Neural cell (in vitro differentiated cells): Measurements from ENCODE around the gene EXOC4. TPM values are rescaled to one million over a fixed set of nuclear protein-coding genes. Genes with fewer than 3 reads are reported as not detected.

ENCODE experiments used
- H2AFZ ChIP-seq: fragments of 200-600, 300-800 bp; sonication (generic), shearing (Covaris generic); 2 replicates; pipeline ENCODE4 v1.6.0; 2014; ENCODE audit warnings: low read depth, mild to moderate bottlenecking, antibody characterized with exemption, low read length, moderate library complexity
- H3F3A ChIP-seq: fragments of 200-600 bp; shearing (Covaris generic); 2 replicates; pipeline ENCODE4 v1.6.1; 2016; ENCODE audit warnings: mild to moderate bottlenecking, moderate library complexity, mixed read lengths, antibody characterized with exemption, low read length; ENCODE audit not compliant: insufficient read depth, poor library complexity, severe bottlenecking
- H3K27ac ChIP-seq: fragments of 200-600, 300-800 bp; sonication (generic), shearing (Covaris generic); 2 replicates; pipeline ENCODE4 v1.5.1; 2014; ENCODE audit warnings: mild to moderate bottlenecking, low read length, moderate library complexity
- H3K27me3 ChIP-seq: fragments of 300-800, 200-600 bp; sonication (generic), shearing (Covaris generic); 2 replicates; pipeline ENCODE4 v1.6.0; 2014; ENCODE audit warnings: mild to moderate bottlenecking, low read depth, low read length, moderate library complexity; ENCODE audit not compliant: insufficient read depth
- H3K36me3 ChIP-seq: fragments of 300-800, 200-600 bp; sonication (generic), shearing (Covaris generic); 2 replicates; pipeline ENCODE4 v1.5.1; 2014; ENCODE audit warnings: mild to moderate bottlenecking, antibody characterized with exemption, low read length, moderate library complexity; ENCODE audit not compliant: insufficient read depth
- H3K4me2 ChIP-seq: fragments of 300-800, 200-600 bp; sonication (generic), shearing (Covaris generic); 2 replicates; pipeline ENCODE4 v1.6.0; 2014; ENCODE audit warnings: mild to moderate bottlenecking, low read length
- H3K4me3 ChIP-seq: fragments of 300-800, 200-600 bp; sonication (generic), shearing (Covaris generic); 2 replicates; pipeline ENCODE4 v1.5.1; 2014; ENCODE audit warnings: mild to moderate bottlenecking, low read length, moderate library complexity
- H3K79me2 ChIP-seq: fragments of 200-600 bp; shearing (Covaris generic); replicated peaks from 2 replicates; pipeline ENCODE4 v1.6.0; 2014; ENCODE audit warnings: mild to moderate bottlenecking, low read length, moderate library complexity; ENCODE audit not compliant: insufficient read depth
- H3K9ac ChIP-seq: fragments of 300-800, 200-600 bp; sonication (generic), shearing (Covaris generic); 2 replicates; pipeline ENCODE4 v1.6.1; 2016; ENCODE audit warnings: mild to moderate bottlenecking, low read length, mixed read lengths
- H3K9me2 ChIP-seq: fragments of 200-600 bp; shearing (Covaris generic); 2 replicates; pipeline ENCODE4 v1.6.1; 2016; ENCODE audit warnings: mild to moderate bottlenecking, low read length, mixed read lengths; ENCODE audit not compliant: insufficient read depth
- H3K9me3 ChIP-seq: fragments of 200-600, 300-800 bp; sonication (generic), shearing (Covaris generic); 2 replicates; pipeline ENCODE4 v1.6.1; 2016; ENCODE audit warnings: mild to moderate bottlenecking, mixed run types, low read length, moderate library complexity, mixed read lengths
- H4K20me1 ChIP-seq: fragments of 200-600 bp; shearing (Covaris generic); 2 replicates; pipeline ENCODE4 v1.6.1; 2016; ENCODE audit warnings: mild to moderate bottlenecking, mixed run types; ENCODE audit not compliant: insufficient read depth
- CTCF ChIP-seq: fragments of 450-650 bp; IDR thresholded peaks from 2 replicates; pipeline ENCODE4 v1.5.1; 2014; ENCODE audit warnings: antibody characterized with exemption, mild to moderate bottlenecking, moderate library complexity; ENCODE audit not compliant: poor library complexity, severe bottlenecking
- EP300 ChIP-seq: fragments of 450-650 bp; conservative IDR thresholded peaks from 2 replicates; pipeline ENCODE4 v1.6.1; 2014; ENCODE audit warnings: antibody characterized with exemption, mild to moderate bottlenecking, moderate library complexity; ENCODE audit not compliant: poor library complexity, severe bottlenecking
- EZH2 ChIP-seq: fragments of 200-600, 300-800 bp; shearing (Covaris generic), sonication (generic); IDR thresholded peaks from 2 replicates; pipeline ENCODE4 v1.6.1; 2014; ENCODE audit warnings: antibody characterized with exemption, low read length, borderline replicate concordance, mild to moderate bottlenecking; ENCODE audit not compliant: insufficient read depth, poor library complexity, severe bottlenecking
- MXI1 ChIP-seq: fragments of 450-650 bp; conservative IDR thresholded peaks from 2 replicates; pipeline ENCODE4 v1.6.1; 2014; ENCODE audit warnings: antibody characterized with exemption, mild to moderate bottlenecking; ENCODE audit not compliant: poor library complexity, severe bottlenecking
- POLR2AphosphoS5 ChIP-seq: IDR thresholded peaks from 2 replicates; pipeline ENCODE4 v1.6.1; 2012
- RAD21 ChIP-seq: fragments of 450-650 bp; conservative IDR thresholded peaks from 2 replicates; pipeline ENCODE4 v1.6.1; 2014; ENCODE audit warnings: antibody characterized with exemption, mild to moderate bottlenecking, moderate library complexity
- SMC3 ChIP-seq: fragments of 450-650 bp; conservative IDR thresholded peaks from 2 replicates; pipeline ENCODE4 v1.6.1; 2014; ENCODE audit warnings: antibody characterized with exemption, mild to moderate bottlenecking, moderate library complexity; ENCODE audit not compliant: poor library complexity
- TAF1 ChIP-seq: IDR thresholded peaks from 2 replicates; pipeline ENCODE4 v1.6.1; 2012; ENCODE audit warnings: low read depth
- polyA plus RNA-seq: library from polyadenylated mRNA; depleted of rRNA; stranded (reverse); fragments of >200 nt; gene quantifications from 2 replicates; pipeline ENCODE4 v1.2.3, GENCODE V29; 2014
- TF ChIP-seq, protein P1 (sequence below): IDR thresholded peaks from 2 replicates; pipeline ENCODE4 v1.6.1; 2012; ENCODE audit warnings: borderline replicate concordance

EXOC4 gene
- polyA plus RNA-seq, 1 donor from 2014 or later, result 36.5 TPM

- Histone ChIP-seq H3K9me2 (no peaks in the 10 kb centered on the region), H3K9me3 (no peaks in the 10 kb centered on the region), H2AFZ (no peak overlapping the region), H3K4me2 (no peak overlapping the region), H3K9ac (no peak overlapping the region), H3K79me2 (no peaks in the 10 kb centered on the region), H3K27ac (no peak overlapping the region), H3K36me3 (no peaks in the 10 kb centered on the region), H3F3A (no peaks in the 10 kb centered on the region), H3K4me3 (no peak overlapping the region), H3K27me3 (no peaks in the 10 kb centered on the region), H4K20me1 (no peaks in the 10 kb centered on the region)
- no peak for TF ChIP-seq RAD21
Observed at GRCh38 chr7:133572087-133572486, 319.2 kb downstream of the EXOC4 start.

DNA sequence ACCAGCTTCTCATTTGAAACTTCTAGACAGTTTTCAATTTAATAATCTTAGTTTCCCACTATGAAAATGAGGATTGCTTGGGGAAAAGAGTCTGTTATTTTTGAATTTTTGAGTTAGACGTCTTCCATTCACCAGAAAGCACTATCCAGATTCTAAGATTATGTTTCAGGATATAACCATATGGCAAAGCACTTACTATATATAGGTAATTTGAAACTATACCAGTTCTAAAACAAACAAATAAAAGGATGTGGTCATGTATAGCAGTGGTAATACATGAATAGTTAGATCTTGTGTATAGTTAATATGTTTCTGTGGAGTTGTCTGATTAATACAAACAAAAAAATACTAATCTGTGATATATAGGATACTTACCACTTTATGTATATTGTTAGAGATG is 320.0 kb downstream of the EXOC4 start:
- Histone ChIP-seq H3F3A (no peaks in the 10 kb centered on the region), H3K9me3 (no peaks in the 10 kb centered on the region), H3K27me3 (no peaks in the 10 kb centered on the region), H3K4me3 (no peak overlapping the region), H3K27ac (no peak overlapping the region), H3K9ac (no peak overlapping the region), H3K79me2 (no peaks in the 10 kb centered on the region), H3K4me2 (no peak overlapping the region), H2AFZ (no peak overlapping the region), H4K20me1 (no peaks in the 10 kb centered on the region), H3K9me2 (no peaks in the 10 kb centered on the region), H3K36me3 (no peaks in the 10 kb centered on the region)
- no peak for TF ChIP-seq RAD21
- TF ChIP-seq EZH2, result no peak
- no peak for TF ChIP-seq POLR2AphosphoS5
- TF ChIP-seq SMC3, result no peak
- no peak for TF ChIP-seq CTCF
- TF ChIP-seq, protein P1, sequence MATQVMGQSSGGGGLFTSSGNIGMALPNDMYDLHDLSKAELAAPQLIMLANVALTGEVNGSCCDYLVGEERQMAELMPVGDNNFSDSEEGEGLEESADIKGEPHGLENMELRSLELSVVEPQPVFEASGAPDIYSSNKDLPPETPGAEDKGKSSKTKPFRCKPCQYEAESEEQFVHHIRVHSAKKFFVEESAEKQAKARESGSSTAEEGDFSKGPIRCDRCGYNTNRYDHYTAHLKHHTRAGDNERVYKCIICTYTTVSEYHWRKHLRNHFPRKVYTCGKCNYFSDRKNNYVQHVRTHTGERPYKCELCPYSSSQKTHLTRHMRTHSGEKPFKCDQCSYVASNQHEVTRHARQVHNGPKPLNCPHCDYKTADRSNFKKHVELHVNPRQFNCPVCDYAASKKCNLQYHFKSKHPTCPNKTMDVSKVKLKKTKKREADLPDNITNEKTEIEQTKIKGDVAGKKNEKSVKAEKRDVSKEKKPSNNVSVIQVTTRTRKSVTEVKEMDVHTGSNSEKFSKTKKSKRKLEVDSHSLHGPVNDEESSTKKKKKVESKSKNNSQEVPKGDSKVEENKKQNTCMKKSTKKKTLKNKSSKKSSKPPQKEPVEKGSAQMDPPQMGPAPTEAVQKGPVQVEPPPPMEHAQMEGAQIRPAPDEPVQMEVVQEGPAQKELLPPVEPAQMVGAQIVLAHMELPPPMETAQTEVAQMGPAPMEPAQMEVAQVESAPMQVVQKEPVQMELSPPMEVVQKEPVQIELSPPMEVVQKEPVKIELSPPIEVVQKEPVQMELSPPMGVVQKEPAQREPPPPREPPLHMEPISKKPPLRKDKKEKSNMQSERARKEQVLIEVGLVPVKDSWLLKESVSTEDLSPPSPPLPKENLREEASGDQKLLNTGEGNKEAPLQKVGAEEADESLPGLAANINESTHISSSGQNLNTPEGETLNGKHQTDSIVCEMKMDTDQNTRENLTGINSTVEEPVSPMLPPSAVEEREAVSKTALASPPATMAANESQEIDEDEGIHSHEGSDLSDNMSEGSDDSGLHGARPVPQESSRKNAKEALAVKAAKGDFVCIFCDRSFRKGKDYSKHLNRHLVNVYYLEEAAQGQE, result no peak

DNA sequence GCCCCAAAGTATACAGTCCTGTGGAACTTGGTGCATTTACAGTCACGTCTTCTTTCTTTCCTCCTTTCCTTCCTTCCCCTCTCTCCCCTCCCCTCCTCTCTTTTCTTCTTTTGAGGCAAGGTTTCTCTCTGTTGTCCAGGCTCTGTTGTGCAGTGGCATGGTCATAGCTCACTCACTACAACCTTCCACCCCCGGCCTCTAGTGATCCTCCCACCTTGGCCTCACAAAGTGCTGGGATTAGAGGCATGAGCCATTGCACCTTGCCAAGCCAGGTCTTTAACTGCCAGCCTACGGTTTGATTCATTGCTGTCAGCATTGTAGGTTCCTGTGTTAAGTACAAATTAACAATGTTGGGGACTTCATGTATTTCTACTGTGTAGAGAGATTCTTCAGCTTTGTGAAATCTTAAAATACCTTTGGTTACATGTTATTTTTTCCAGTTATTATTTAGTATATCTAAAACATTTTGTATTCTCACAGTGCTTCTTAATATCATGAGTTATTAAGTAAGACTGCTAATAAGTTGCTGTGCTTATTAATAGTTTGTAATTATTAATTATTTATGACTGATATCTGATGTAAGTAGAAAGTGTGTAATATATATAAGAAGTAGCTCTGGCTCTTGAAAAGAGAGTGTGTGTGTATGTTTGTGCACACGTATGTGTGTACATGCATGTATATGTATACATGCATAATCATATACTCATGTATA is 320.8 kb downstream of the EXOC4 start:
- no peaks in the 10 kb centered on the region for H3K79me2 ChIP-seq
- H3K4me2 ChIP-seq, result no peak overlapping the region
- H3K9me2 ChIP-seq, result no peaks in the 10 kb centered on the region
- no peak overlapping the region for H3K27ac ChIP-seq
- H3K9me3 ChIP-seq, result no peaks in the 10 kb centered on the region
- H3K9ac ChIP-seq, result no peak overlapping the region
- TF ChIP-seq CTCF, result no peak
- TF ChIP-seq RAD21, result no peak
- TF ChIP-seq, protein P1, result no peak
- TF ChIP-seq POLR2AphosphoS5, result no peak
- TF ChIP-seq EZH2, result no peak
- TF ChIP-seq MXI1, result no peak
- TF ChIP-seq SMC3, result no peak
- no peak for TF ChIP-seq EP300
- TF ChIP-seq TAF1, result no peak
- H3K27me3 ChIP-seq, result no peaks in the 10 kb centered on the region
- H3F3A ChIP-seq, result no peaks in the 10 kb centered on the region
- no peaks in the 10 kb centered on the region for H4K20me1 ChIP-seq
- H3K36me3 ChIP-seq, result no peaks in the 10 kb centered on the region
- no peak overlapping the region for H3K4me3 ChIP-seq
- H2AFZ ChIP-seq, result no peak overlapping the region
